ENCODE results near the gene GFAP. TPM values are rescaled to one million over a fixed set of nuclear protein-coding genes. Genes with fewer than 3 reads are reported as not detected.

The GFAP gene
- polyA plus RNA-seq, 1 of the 3 experiments (the other 2 are of a cell fraction): 0.48 TPM

- TF ChIP-seq MAX (IDR thresholded peaks at IDR 0.05; ENCODE audit: low read depth) (no peak), IRF3 (IDR thresholded peaks at IDR 0.05; ENCODE audit: low read depth, low read length) (no peak)
Observed at GRCh38 chr17:44894642-44895041, 20.7 kb downstream of the GFAP start (continued).

- no peaks in the 10 kb centered on the region for H3K27me3 ChIP-seq (ENCODE audit: insufficient read depth)
- DNase-seq: no peak
- H3F3A ChIP-seq (replicated peaks; ENCODE audit: insufficient read depth): peaks cover 6% of the 10 kb centered on the region
- H3K79me2 ChIP-seq (ENCODE audit: insufficient read depth): peaks cover 98% of the 10 kb centered on the region
- H4K20me1 ChIP-seq (ENCODE audit: insufficient read depth): peaks cover 31% of the 10 kb centered on the region
- no peaks in the 10 kb centered on the region for H3K9me2 ChIP-seq
- no peak overlapping the region for H3K4me3 ChIP-seq (ENCODE audit: low read depth in 2 of 2, low read length in 1 of 2)
- POLR2A ChIA-PET: no interaction called here
- TF ChIP-seq FOXJ3 (CRISPR knock-in tag; IDR thresholded peaks at IDR 0.05) (no peak), CTCF (IDR thresholded peaks at IDR 0.05) (no peak), RCOR1 (IDR thresholded peaks at IDR 0.05; ENCODE audit: low read length) (no peak), TAF1 (IDR thresholded peaks at IDR 0.05; ENCODE audit: borderline replicate concordance, low read depth, low read length) (no peak), MAX (IDR thresholded peaks at IDR 0.05; ENCODE audit: low read depth) (no peak), NRF1 (IDR thresholded peaks at IDR 0.05; ENCODE audit: low read depth, low read length) (no peak), SIN3A (IDR thresholded peaks at IDR 0.05; ENCODE audit: borderline replicate concordance, low read depth, low read length) (no peak), TEAD4 (IDR thresholded peaks at IDR 0.05; ENCODE audit: borderline replicate concordance, insufficient read depth) (no peak), USF1 (IDR thresholded peaks at IDR 0.05; ENCODE audit: borderline replicate concordance, low read depth) (no peak), TCF12 (IDR thresholded peaks at IDR 0.05) (no peak), MEF2A (IDR thresholded peaks at IDR 0.05; ENCODE audit: borderline replicate concordance, low read depth) (no peak), ELF1 (IDR thresholded peaks at IDR 0.05) (no peak), POLR2AphosphoS5 (IDR thresholded peaks at IDR 0.05; ENCODE audit: low read depth, low read length) (no peak), SMC3 (IDR thresholded peaks at IDR 0.05; ENCODE audit: low read depth, low read length) (no peak), RFX5 (IDR thresholded peaks at IDR 0.05; ENCODE audit: low read length) (no peak)
- H2AFZ ChIP-seq (ENCODE audit: low read depth): no peak overlapping the region
- no peak overlapping the region for H3K4me2 ChIP-seq
- peaks cover 24 to 55% of the 10 kb centered on the region in 2 experiments for H3K36me3 ChIP-seq (replicated peaks in 1 of 2; ENCODE audit: control insufficient read depth in 1 of 2, insufficient read depth in 2 of 2, low read length in 1 of 2)
- no peaks in the 10 kb centered on the region for H3K4me1 ChIP-seq (ENCODE audit: control insufficient read depth in 1 of 2, insufficient read depth in 2 of 2, low read depth in 1 of 2, low read length in 1 of 2)
- no peak overlapping the region for H3K27ac ChIP-seq (ENCODE audit: low read depth in 2 of 2, low read length in 1 of 2)
- no peak overlapping the region for H3K9ac ChIP-seq
- H3K9me3 ChIP-seq: no peaks in the 10 kb centered on the region
- CTCF ChIA-PET: interaction anchor here (1.7 to 1.9 kb wide), 5 partner anchors 11 to 118 kb away, joined by 3 to 11 read pairs (median 5); no protein-coding TSS in a partner anchor
Observed at GRCh38 chr17:44892250-44892649, 23.1 kb downstream of the GFAP start.

Measured in SK-N-SH (cell line).